ENCODE measurements around the gene BMPR1A. TPM values are rescaled to one million over a fixed set of nuclear protein-coding genes. Genes with fewer than 3 reads are reported as not detected.

Gene BMPR1A
- total and polyA plus RNA-seq, 10 of the 15 experiments (the other 5 are each of a cell fraction or from before 2014, with no cell fraction given), result 2.3 to 22.7 (median 13.1) TPM

DNA sequence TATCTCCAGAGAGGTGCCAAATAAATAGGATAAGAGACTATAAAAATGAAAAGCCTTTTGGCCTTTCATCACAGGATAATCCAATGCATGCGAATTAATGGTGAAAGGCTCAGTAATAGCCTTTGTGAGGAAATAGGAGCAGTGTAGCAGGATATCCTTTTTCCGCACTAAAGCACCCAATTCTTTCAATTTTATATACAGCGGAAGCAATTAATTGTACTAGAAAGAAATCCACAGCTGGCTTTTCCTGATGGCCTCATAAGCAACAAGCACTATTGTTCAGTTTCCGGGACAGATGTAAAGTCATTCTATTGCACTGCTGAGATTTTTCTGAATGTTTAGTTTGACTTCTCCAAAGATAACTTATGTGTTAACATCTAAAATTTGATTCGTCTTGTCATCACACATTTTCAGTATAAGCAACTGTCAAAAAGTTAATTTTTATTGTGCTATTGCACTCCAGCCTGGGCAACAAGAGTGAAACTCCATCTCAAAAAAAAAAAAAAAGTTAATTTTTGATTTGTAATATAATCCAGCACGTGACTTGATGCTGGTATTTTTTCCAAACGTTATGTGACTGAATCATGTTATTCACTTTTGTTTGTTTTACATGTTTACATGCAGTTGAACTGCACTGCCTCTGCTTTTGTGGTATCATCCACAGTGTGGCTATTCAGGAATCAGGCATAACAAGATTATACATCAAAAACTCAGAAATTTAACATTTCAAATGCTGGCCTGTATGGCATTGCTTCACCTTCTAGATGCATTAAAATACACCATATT is 8.4 kb upstream of the BMPR1A start:
- Histone ChIP-seq H3K27ac (ENCODE audit: control insufficient read depth, insufficient read depth) (no peak overlapping the region), H3K27me3 (replicated peaks in 1 of 2; ENCODE audit: control insufficient read depth in 2 of 2, insufficient read depth in 2 of 2, low read length in 1 of 2) (no peaks in the 10 kb centered on the region), H3K4me1 (ENCODE audit: control insufficient read depth, insufficient read depth, low read length) (peaks cover 8% of the 10 kb centered on the region), H3K9me3 (replicated peaks; ENCODE audit: control insufficient read depth, insufficient read depth, low read length) (no peaks in the 10 kb centered on the region), H3K4me2 (ENCODE audit: control insufficient read depth, insufficient read depth) (no peak overlapping the region), H4K20me1 (ENCODE audit: control insufficient read depth, insufficient read depth) (no peaks in the 10 kb centered on the region), H3K4me3 (no peak overlapping the region), H3K9ac (ENCODE audit: control insufficient read depth, insufficient read depth, low read length) (no peak overlapping the region), H2AFZ (ENCODE audit: control insufficient read depth, low read depth, low read length) (no peak overlapping the region), H3K36me3 (ENCODE audit: control insufficient read depth in 2 of 2, insufficient read depth in 2 of 2, low read length in 1 of 2) (no peaks in the 10 kb centered on the region), H3K79me2 (ENCODE audit: control insufficient read depth, insufficient read depth, low read length) (no peaks in the 10 kb centered on the region)
- intact Hi-C loops (cut with micrococcal nuclease; ENCODE audit: unreplicated experiment), result no loop called here
- POLR2A ChIA-PET, result interaction anchor here (0.6 kb wide), 1 partner anchor 291 kb away, joined by 5 read pairs; no protein-coding TSS in a partner anchor
- in situ Hi-C loops (cut with MboI), result no loop called here
- DNase-seq (ENCODE audit: low read depth, low spot score) (no peak), FAIRE-seq (no peak), ATAC-seq (no peak)
- RAD21 ChIA-PET (ENCODE audit: unreplicated experiment), result no interaction called here
- BruUV-seq (replicated peaks), result no TSS peak
- SMC1A ChIA-PET (ENCODE audit: uncharacterized antibody, unreplicated experiment), result no interaction called here
- WGBS (ENCODE audit: insufficient coverage, insufficient replicate concordance, low lambda C conversion rate, missing lambda C conversion rate), result 42% methylated on average over 7 of the region's 7 CpGs
- no peak for TF ChIP-seq MYC (IDR thresholded peaks at IDR 0.05; ENCODE audit: insufficient read depth, insufficient read length, insufficient replicate concordance, low read length, severe bottlenecking)
- no peak for TF ChIP-seq RUNX3 (IDR thresholded peaks at IDR 0.05; ENCODE audit: low read length)
- TF ChIP-seq CBX3 (IDR thresholded peaks at IDR 0.05; ENCODE audit: borderline replicate concordance, low read depth), result no peak
- no peak for TF ChIP-seq NFXL1 (IDR thresholded peaks at IDR 0.05; ENCODE audit: borderline replicate concordance)
- TF ChIP-seq MTA2 (IDR thresholded peaks at IDR 0.05; ENCODE audit: low read depth), result no peak
- CTCF ChIA-PET, result interaction anchor here (0.6 kb wide), 1 partner anchor 158 kb away, joined by 4 read pairs; no protein-coding TSS in a partner anchor

DNA sequence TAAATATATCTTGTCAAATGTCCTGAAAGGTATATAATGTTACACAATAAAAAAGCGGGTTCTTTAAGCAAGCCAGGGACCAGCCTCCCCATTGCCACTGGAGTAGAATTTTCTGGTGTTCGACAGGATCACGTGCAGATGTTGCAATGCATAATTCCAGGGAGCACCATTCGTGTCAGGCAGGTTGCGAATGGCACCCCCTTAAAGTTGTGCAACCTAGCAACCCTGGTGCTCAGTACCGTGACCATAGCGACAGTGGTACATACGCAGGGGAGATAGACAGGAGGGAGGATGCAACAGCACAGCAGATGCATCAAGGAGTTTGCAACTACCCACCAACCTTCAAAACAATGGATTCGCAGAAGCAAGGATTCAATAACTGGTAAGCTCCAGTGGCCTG is 6.6 kb upstream of the BMPR1A start:
- in situ Hi-C loops (cut with MboI) (no loop called here), intact Hi-C loops (cut with micrococcal nuclease; ENCODE audit: unreplicated experiment) (no loop called here)
- Histone ChIP-seq H3K27ac (ENCODE audit: control insufficient read depth, insufficient read depth) (no peak overlapping the region), H3K9ac (ENCODE audit: control insufficient read depth, insufficient read depth, low read length) (no peak overlapping the region), H3K36me3 (ENCODE audit: control insufficient read depth in 2 of 2, insufficient read depth in 2 of 2, low read length in 1 of 2) (no peaks in the 10 kb centered on the region), H2AFZ (ENCODE audit: control insufficient read depth, low read depth, low read length) (no peak overlapping the region), H3K9me3 (replicated peaks; ENCODE audit: control insufficient read depth, insufficient read depth, low read length) (no peaks in the 10 kb centered on the region), H3K79me2 (ENCODE audit: control insufficient read depth, insufficient read depth, low read length) (no peaks in the 10 kb centered on the region), H3K4me3 (no peak overlapping the region), H4K20me1 (ENCODE audit: control insufficient read depth, insufficient read depth) (no peaks in the 10 kb centered on the region), H3K4me1 (ENCODE audit: control insufficient read depth, insufficient read depth, low read length) (peaks cover 19% of the 10 kb centered on the region), H3K4me2 (ENCODE audit: control insufficient read depth, insufficient read depth) (no peak overlapping the region), H3K27me3 (replicated peaks in 1 of 2; ENCODE audit: control insufficient read depth in 2 of 2, insufficient read depth in 2 of 2, low read length in 1 of 2) (no peaks in the 10 kb centered on the region)
- no peak for DNase-seq (ENCODE audit: low read depth, low spot score)
- CTCF ChIA-PET, result interaction anchor here (1.3 kb wide), 1 partner anchor 16 kb away, joined by 3 read pairs; no protein-coding TSS in a partner anchor
- TF ChIP-seq BCLAF1 (IDR thresholded peaks at IDR 0.05) (no peak), PAX5 (IDR thresholded peaks at IDR 0.05; ENCODE audit: borderline replicate concordance, low read depth, low read length) (0 out of 2 replicates have a peak, but pooled peaks have one; percentile 8), RAD51 (IDR thresholded peaks at IDR 0.05) (no peak)
- no TSS peak for BruUV-seq (replicated peaks)
- RAD21 ChIA-PET (ENCODE audit: unreplicated experiment), result interaction anchor here (0.7 kb wide), 1 partner anchor 846 kb away, joined by 3 read pairs; no protein-coding TSS in a partner anchor
- 90% methylated on average over 9 of the region's 9 CpGs for WGBS (ENCODE audit: insufficient coverage, insufficient replicate concordance, low lambda C conversion rate, missing lambda C conversion rate)
- no peak for FAIRE-seq
- no peak for ATAC-seq
- SMC1A ChIA-PET (ENCODE audit: uncharacterized antibody, unreplicated experiment), result no interaction called here
- POLR2A ChIA-PET, result interaction anchor here (0.6 kb wide), 1 partner anchor 146 kb away, joined by 4 read pairs; no protein-coding TSS in a partner anchor

All from GM12878 (cell line).